GM12873 (cell line): ENCODE data around the gene VAV3.

Experiments used
- TF ChIP-seq, protein P1 (sequence below): IDR thresholded peaks from 2 replicates; pipeline ENCODE4 v1.5.1; 2012; ENCODE audit warnings: low read depth, mild to moderate bottlenecking, moderate library complexity, low read length, control low read depth; ENCODE audit not compliant: insufficient read depth; ENCODE audit errors: missing control alignments

The VAV3 gene

DNA sequence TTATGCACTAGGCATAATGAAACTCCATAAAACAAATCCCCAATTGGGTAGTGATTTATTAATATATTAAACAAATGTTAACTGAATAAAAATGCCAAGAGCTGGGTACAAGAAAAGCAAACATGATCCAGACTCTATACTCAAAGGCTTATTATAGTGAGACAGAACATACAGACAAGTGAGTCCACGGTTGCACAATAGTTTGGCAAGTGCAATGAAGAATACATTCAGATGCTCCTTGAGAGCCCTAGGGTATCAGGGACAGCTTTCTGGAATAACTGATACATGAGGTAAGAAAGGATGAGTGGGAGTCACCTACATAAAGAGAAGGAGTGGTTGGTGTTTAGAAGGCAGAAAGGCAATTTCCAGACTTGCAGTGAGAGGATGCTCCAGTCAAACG, 85.1 kb downstream of the VAV3 start:
- TF ChIP-seq, protein P1, sequence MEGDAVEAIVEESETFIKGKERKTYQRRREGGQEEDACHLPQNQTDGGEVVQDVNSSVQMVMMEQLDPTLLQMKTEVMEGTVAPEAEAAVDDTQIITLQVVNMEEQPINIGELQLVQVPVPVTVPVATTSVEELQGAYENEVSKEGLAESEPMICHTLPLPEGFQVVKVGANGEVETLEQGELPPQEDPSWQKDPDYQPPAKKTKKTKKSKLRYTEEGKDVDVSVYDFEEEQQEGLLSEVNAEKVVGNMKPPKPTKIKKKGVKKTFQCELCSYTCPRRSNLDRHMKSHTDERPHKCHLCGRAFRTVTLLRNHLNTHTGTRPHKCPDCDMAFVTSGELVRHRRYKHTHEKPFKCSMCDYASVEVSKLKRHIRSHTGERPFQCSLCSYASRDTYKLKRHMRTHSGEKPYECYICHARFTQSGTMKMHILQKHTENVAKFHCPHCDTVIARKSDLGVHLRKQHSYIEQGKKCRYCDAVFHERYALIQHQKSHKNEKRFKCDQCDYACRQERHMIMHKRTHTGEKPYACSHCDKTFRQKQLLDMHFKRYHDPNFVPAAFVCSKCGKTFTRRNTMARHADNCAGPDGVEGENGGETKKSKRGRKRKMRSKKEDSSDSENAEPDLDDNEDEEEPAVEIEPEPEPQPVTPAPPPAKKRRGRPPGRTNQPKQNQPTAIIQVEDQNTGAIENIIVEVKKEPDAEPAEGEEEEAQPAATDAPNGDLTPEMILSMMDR, result no peak

DNA sequence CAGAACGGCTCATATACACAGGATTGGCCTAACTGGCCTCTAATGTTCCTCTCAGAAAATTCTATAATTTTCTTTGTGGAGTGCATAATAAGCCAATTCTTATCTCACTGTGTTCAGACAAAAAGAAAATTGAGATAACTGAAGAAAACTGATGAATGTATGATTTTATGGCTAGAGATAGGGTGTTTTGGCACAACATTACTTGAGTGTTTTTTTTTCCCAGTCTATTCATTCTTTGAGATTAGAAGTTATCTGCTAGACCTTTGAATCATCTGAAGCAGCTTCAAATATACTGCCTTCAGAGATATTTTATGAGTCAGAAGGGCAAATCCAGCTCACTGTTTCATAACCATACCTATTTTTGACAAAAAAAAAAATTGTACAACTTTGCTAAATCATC, 85.6 kb downstream of the VAV3 start:
- TF ChIP-seq, protein P1, result no peak

DNA sequence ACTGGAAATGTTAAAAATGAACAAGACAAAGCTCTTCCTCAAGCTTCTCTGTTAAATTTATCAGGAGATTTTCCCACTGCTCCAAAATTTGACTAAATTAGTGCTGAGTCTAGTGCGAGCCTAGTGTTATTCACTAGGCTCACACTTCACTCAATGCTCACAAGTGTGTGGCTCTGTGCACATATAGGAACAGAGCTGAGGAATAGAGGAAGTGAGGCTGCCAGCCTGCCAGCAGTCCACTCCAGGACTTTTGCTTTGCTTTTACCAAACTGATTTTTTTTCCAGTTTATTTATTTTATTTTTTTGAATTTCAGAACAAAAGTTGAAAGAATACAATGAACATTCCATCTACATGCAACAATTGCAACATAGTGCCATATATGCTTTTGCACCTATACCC, 87.2 kb downstream of the VAV3 start:
- TF ChIP-seq, protein P1, result no peak

DNA sequence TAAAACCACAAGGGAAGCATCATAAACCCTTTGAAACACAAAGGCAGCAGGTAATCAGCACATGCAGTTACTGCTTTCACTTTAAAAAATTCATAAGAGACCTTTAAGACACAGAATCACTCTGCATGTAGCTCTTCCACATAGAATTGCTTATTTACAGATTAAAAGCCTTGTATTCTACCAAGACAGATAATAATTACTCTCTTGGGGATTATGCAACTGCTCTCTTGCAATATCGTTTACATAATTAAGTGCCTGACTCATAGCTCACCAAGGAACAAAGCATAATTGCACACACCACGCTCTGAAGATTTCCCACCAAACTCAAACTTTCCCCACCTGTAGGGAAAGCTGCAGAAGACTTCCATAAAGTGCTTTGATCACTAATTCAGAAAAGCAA, 87.9 kb downstream of the VAV3 start:
- TF ChIP-seq, protein P1, result no peak

DNA sequence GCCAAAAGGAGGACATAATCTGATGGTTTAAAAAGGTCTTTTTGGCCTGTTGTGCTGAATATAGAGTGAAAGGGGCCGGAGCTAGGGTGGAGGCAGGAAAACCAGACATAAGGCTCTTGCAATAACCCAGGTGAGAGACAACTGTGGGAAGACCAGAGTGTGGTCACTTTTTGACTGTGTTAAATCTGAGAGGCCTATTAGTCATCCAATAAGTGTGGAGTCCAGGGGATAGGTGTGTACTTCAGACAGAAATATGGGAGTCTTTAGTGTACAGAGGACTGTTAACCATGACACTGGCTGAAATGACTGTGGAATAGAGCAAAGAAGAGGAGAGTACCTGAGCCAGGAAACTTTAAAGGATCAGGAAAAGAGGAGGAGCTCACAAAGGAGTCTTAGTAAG, 89.3 kb downstream of the VAV3 start:
- TF ChIP-seq, protein P1, result no peak

DNA sequence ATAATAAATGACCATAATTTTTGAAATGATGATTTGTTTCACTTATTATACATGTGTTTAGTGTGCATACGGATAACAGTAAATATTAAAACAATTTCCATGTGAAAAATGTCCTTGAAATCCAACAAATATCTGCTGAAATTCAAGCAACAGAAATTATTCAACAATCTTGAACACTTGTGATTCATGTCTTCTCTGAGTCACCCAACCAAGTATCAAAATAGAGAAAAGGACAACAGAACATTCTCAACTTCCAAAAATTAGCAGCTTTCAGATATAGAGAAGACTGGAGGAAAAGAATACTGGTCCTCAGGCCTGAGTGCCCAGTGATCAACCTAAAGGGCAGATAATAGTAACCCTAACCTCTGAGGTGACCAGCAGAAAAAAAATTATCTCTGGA, 90.8 kb downstream of the VAV3 start:
- TF ChIP-seq, protein P1, result no peak

DNA sequence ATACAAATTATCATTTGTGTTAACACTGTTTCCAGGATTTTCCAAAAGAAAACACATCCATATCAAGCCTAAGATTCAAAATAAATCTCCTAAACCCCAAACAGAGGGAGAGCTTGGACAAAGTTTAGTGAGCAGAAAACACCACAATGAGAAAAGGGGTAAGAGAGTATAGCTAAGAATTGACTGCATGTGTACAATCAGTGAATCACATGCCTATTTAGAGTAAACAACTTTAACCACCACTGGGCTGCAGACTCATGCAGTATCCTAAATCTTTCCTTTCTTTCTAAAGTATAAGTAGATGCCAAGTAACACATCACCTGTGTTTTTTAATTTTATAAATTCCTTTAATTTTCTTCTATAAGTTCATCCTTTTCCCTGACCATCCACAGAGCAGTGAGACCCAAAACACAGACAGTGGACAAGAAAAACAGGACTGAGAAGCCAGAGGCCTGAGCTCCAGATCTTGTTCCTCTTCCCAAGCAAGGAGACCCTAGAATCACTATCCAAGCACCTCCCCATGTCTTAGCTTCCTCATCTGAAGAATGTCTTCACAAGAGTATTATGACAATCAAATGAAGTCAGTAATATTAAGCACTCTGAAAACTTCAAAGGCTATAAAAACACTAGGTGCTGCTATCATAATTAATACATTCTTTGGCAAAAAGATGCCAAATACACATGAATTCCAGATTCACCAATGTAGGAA, 93.1 kb downstream of the VAV3 start:
- TF ChIP-seq, protein P1, result no peak
